Esophagus muscularis mucosa (tissue), 4 donors: ENCODE data around the gene PRR29. TPM values are rescaled to one million over a fixed set of nuclear protein-coding genes. Genes with fewer than 3 reads are reported as not detected.
A peak's percentile ranks its signal among the peaks of the same experiment; 100 is the strongest.

Source experiments
- DNase-seq: peaks from one replicate; pipeline ENCODE4 v3.0.0-alpha.2; 2017; ENCODE audit errors: extremely low spot score
- H3K27ac ChIP-seq, 4 donors: fragments of 200-600 bp; sonication (generic); replicated peaks in 1 of 4; 1 replicate in 3 of 4; 2 replicates in 1 of 4; pipeline ENCODE4 v1.5.1; 2016 to 2019; ENCODE audit warnings: mild to moderate bottlenecking in 1 of 4
- H3K27me3 ChIP-seq, 4 donors: fragments of 200-600 bp; sonication (generic); one replicate each; pipeline versions ENCODE4 v1.5.1 to v1.6.0; 2016 to 2019
- H3K36me3 ChIP-seq, 4 donors: fragments of 200-600 bp; sonication (generic); one replicate each; pipeline ENCODE4 v1.5.1; 2016 to 2019
- H3K4me1 ChIP-seq, 4 donors: fragments of 200-600 bp; sonication (generic); one replicate each; pipeline ENCODE4 v1.5.1; 2016 to 2019
- H3K4me3 ChIP-seq, 4 donors: fragments of 200-600 bp; sonication (generic); 1 replicate in 2 of 4; 2 replicates in 2 of 4; pipeline ENCODE4 v1.5.1; 2016 to 2019; ENCODE audit warnings: mild to moderate bottlenecking in 4 of 4, moderate library complexity in 1 of 4
- H3K9me3 ChIP-seq, 4 donors: fragments of 200-600 bp; sonication (generic); 1 replicate in 3 of 4; 2 replicates in 1 of 4; pipeline ENCODE4 v1.5.1; 2016 to 2019
- CTCF ChIP-seq, 3 experiments: fragments of 200-600 bp in 2 of 3; fragments of 450-650 bp in 1 of 3; sonication (generic) in 2 of 3; IDR thresholded peaks; one replicate each; pipeline ENCODE4 v1.5.1; 2017 to 2019; ENCODE audit warnings: antibody characterized with exemption in 3 of 3, mild to moderate bottlenecking in 2 of 3, moderate library complexity in 1 of 3
- EP300 ChIP-seq: sonication (generic); formaldehyde crosslinking; IDR thresholded peaks from one replicate; pipeline ENCODE4 v1.6.1; 2017; ENCODE audit warnings: antibody characterized with exemption
- POLR2A ChIP-seq: fragments of 450-650 bp; IDR thresholded peaks from one replicate; pipeline ENCODE4 v1.6.1; 2017; ENCODE audit warnings: antibody characterized with exemption, moderate library complexity, mild to moderate bottlenecking, low read depth
- POLR2AphosphoS5 ChIP-seq, 2 donors: sonication (generic); formaldehyde crosslinking; IDR thresholded peaks; one replicate each; pipeline ENCODE4 v1.6.1; 2017; ENCODE audit warnings: antibody characterized with exemption in 2 of 2
- WGBS: methylation state at CpG from one replicate; pipeline ENCODE4 v1.1.5; 2018; 5-methylcytosine and 5-hydroxymethylcytosine counted together
- intact Hi-C: fragments of 100-400 bp; cut with DNase I; formaldehyde crosslinking; loops from one replicate; pipeline ENCODE4 v1.15.1; 2023
- total RNA-seq, 4 donors: library from RNA; depleted of rRNA; stranded (reverse); fragments of >200 nt; gene quantifications; one replicate each; pipeline versions ENCODE4 v1.1.0 to v1.2.1, GENCODE V29; 2016

PRR29 gene
- total RNA-seq, 4 donors from 2014 or later: 0.23 to 0.42 (median 0.39) TPM; not detected in 1

DNA sequence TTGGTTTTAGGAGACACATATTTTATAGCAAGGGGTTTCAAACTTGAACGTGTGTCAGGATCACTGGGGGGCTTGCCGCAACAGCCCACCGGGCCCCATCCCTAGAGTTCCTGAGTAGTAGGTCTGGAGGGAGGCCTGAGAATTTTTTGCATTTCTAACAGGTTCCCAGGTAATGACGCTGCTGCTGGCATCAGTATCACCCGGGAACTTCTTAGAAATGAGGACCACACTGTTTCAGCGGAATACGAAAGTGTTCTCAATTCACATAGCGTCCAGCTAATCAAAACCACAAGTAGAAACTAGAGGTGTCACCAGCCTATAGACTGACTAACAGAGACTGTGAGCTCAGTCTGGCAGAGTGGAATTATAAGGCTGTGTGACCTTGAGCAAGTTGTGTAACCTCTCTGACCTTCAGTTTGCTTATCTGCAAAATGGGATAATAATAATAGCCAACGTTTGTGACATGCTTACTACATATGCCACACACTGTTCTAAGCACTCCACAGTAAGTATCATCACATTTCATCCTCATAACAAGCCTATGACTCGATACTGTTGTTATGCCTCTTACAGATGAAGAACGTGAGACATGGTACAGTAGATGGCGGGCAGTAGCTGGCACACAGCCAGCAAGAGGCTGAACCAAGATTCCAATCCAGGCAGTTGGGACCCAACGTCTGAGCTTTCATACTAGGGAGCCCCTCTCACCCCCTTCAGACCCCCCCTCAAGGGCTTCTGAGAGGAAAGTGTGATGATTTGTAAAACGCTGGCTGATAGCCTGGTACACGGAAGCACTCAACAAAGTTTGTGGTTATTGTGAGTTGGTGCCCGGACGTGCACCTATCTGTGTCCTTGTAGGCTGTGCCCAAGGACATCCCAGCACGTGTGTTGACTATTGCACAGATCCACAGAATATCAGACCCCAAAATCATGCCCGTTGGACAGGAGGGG, 26.9 kb downstream of the PRR29 start:
- Histone ChIP-seq H3K27ac (peak overlapping the region in 2 of 4 donors; percentile 5 to 9), H3K36me3 (no peaks in the 10 kb centered on the region), H3K9me3 (no peaks in the 10 kb centered on the region), H3K4me1 (peaks cover 3 to 15% (median 11%) of the 10 kb centered on the region in 4 donors), H3K4me3 (peak overlapping the region in 2 of 4 donors; percentile 18 to 47), H3K27me3 (peaks cover 0 to 6% (median 2%) of the 10 kb centered on the region in 4 donors)
- 57% methylated on average over 19 of the region's 19 CpGs for WGBS
- no peak for TF ChIP-seq CTCF (IDR thresholded peaks at IDR 0.05)
- no peak for TF ChIP-seq POLR2A
- TF ChIP-seq EP300: no peak
- no peak for TF ChIP-seq POLR2AphosphoS5 (IDR thresholded peaks at IDR 0.05)
- intact Hi-C loops: loop anchor here (1.0 kb wide), 1 partner anchor 106 kb away; no protein-coding TSS in a partner anchor
- peak; percentile 45 for DNase-seq

GRCh38 chr17:64025732-64026294, 27.7 kb downstream of the PRR29 start:
- H3K4me1 ChIP-seq: peaks cover 3 to 14% (median 11%) of the 10 kb centered on the region in 4 donors
- H3K27me3 ChIP-seq: peaks cover 0 to 6% (median 2%) of the 10 kb centered on the region in 4 donors
- intact Hi-C loops: loop anchor here (1.0 kb wide), 1 partner anchor 107 kb away; no protein-coding TSS in a partner anchor
- no peak for TF ChIP-seq POLR2A
- TF ChIP-seq EP300: no peak
- peak; percentile 81 to 97 (median 87) for TF ChIP-seq CTCF (IDR thresholded peaks at IDR 0.05)
- peak in 1 of 2 donors; percentile 52 for TF ChIP-seq POLR2AphosphoS5 (IDR thresholded peaks at IDR 0.05)
- no peaks in the 10 kb centered on the region for H3K36me3 ChIP-seq
- no peaks in the 10 kb centered on the region for H3K9me3 ChIP-seq
- peak overlapping the region; percentile 9 to 47 (median 17) for H3K4me3 ChIP-seq
- H3K27ac ChIP-seq: no peak overlapping the region
- WGBS: 1% methylated on average over 18 of the region's 21 CpGs
- DNase-seq: no peak

DNA sequence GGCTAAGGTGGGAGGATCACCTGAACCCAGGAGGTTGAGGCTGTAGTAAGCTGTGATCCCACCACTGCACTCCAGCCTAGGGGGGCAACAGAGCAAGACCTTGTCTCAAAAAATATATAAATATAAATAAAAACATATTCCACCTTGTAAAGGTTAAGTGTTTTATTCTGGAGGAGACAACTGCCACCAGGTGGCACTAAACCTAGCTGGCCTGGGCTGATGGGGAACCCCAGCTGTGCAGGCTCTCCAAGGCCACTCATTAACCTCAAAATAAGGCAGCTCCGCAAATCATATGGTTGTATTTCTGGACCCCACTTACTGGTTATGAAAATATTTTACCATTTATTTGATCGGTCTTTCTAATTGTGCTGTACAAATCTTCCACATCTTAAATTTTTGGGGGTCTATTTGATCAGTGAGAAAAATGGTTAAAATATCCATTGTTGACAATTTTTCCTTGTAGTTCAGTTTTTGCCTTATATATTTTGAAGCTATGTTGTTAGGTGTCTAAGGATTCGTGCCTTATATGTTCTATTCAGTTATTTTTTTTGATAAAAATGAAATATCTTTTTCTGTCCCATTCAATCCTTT, 30.8 kb downstream of the PRR29 start:
- Histone ChIP-seq H3K27ac (no peak overlapping the region), H3K9me3 (no peaks in the 10 kb centered on the region), H3K27me3 (peaks cover 0 to 6% (median 2%) of the 10 kb centered on the region in 4 donors), H3K36me3 (no peaks in the 10 kb centered on the region), H3K4me3 (no peak overlapping the region), H3K4me1 (peaks cover 3 to 12% (median 11%) of the 10 kb centered on the region in 4 donors)
- 31% methylated on average over 3 of the region's 3 CpGs for WGBS
- DNase-seq: no peak
- TF ChIP-seq CTCF (IDR thresholded peaks at IDR 0.05) (peak; percentile 63 to 80 (median 78)), POLR2A (no peak), POLR2AphosphoS5 (IDR thresholded peaks at IDR 0.05) (peak in 1 of 2 donors; percentile 19)
- intact Hi-C loops: loop anchor here (1.0 kb wide), 1 partner anchor 104 kb away; no protein-coding TSS in a partner anchor

DNA sequence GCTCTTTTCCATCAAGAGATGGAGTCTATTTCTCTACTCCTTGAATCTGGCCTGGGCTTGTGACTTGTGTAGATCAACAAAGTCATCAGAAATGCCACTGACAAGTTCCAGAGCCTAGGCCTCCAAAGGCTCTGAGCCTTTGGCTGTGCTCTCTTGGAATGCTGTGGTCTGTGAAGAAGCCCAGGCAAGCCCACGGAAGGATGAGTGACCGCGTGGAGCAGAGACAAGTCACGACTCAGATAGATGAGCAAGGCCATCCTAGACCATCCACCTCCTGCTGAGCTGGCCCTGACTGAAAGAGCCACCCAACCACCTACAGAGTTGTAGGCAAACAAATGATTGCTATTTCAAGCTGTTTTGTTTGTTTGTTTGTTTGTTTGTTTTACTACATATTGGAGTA, 33.9 kb downstream of the PRR29 start:
- no peak for DNase-seq
- 90% methylated on average over 4 of the region's 4 CpGs for WGBS
- H3K36me3 ChIP-seq: no peaks in the 10 kb centered on the region
- no peak overlapping the region for H3K27ac ChIP-seq
- no peaks in the 10 kb centered on the region for H3K4me1 ChIP-seq
- peaks cover 0 to under 1% (median 0%) of the 10 kb centered on the region in 4 donors for H3K27me3 ChIP-seq
- intact Hi-C loops: loop anchor here (10.0 kb wide), 1 partner anchor 253 kb away; no protein-coding TSS in a partner anchor
- H3K4me3 ChIP-seq: no peak overlapping the region
- H3K9me3 ChIP-seq: no peaks in the 10 kb centered on the region
- TF ChIP-seq EP300 (no peak), CTCF (IDR thresholded peaks at IDR 0.05) (no peak), POLR2A (no peak), POLR2AphosphoS5 (IDR thresholded peaks at IDR 0.05) (no peak)
